ENCODE results near the gene KCNIP3.

- TF ChIP-seq CTCF (conservative IDR thresholded peaks at IDR 0.05): no peak
- TF ChIP-seq EZH2 (IDR thresholded peaks at IDR 0.05; ENCODE audit: low read depth): no peak
These were observed 86.5 kb downstream of the KCNIP3 start for GRCh38 chr2:95383635-95384027.
